Gastrocnemius medialis (tissue), 4 donors: Measurements from ENCODE around the gene BSN. TPM values are rescaled to one million over a fixed set of nuclear protein-coding genes. Genes with fewer than 3 reads are reported as not detected.

Experiments
- ATAC-seq, 2 donors: fragments of 150-250 bp; one replicate each; pipeline ENCODE4 v1.9.1; 2016
- DNase-seq, 2 donors: peaks; one replicate each; pipeline ENCODE4 v3.0.0-alpha.2; 2019
- H3K27ac ChIP-seq, 4 donors: fragments of 200-600 bp; sonication (generic); 1 replicate in 1 of 4; 2 replicates in 3 of 4; pipeline ENCODE4 v1.5.1; 2016 to 2018; ENCODE audit warnings: mild to moderate bottlenecking in 2 of 4, moderate library complexity in 1 of 4
- H3K27me3 ChIP-seq, 3 donors: fragments of 200-600 bp; sonication (generic) in 2 of 3; 1 replicate in 1 of 3; 2 replicates in 2 of 3; pipeline versions ENCODE4 v1.5.1 to v1.6.0; 2016 to 2019; ENCODE audit warnings: mild to moderate bottlenecking in 1 of 3, moderate library complexity in 1 of 3
- H3K36me3 ChIP-seq, 2 donors: fragments of 200-600 bp; sonication (generic) in 1 of 2; one replicate each; pipeline ENCODE4 v1.5.1; 2017 to 2018
- H3K4me1 ChIP-seq, 2 donors: fragments of 200-600 bp; sonication (generic) in 1 of 2; one replicate each; pipeline ENCODE4 v1.5.1; 2016 to 2017; ENCODE audit warnings: mild to moderate bottlenecking in 2 of 2
- H3K4me3 ChIP-seq, 4 donors: fragments of 200-600 bp; sonication (generic) in 3 of 4; 1 replicate in 1 of 4; 2 replicates in 3 of 4; pipeline ENCODE4 v1.5.1; 2016 to 2019; ENCODE audit warnings: mild to moderate bottlenecking in 2 of 4
- H3K9me3 ChIP-seq, 3 donors: fragments of 200-600 bp; sonication (generic) in 2 of 3; 1 replicate in 1 of 3; 2 replicates in 2 of 3; pipeline ENCODE4 v1.5.1; 2016 to 2019
- CTCF ChIP-seq, 5 experiments: fragments of 450-650 bp in 3 of 5; fragments of 200-600 bp in 2 of 5; sonication (generic) in 2 of 5; IDR thresholded peaks in 4 of 5; conservative IDR thresholded peaks in 1 of 5; 1 replicate in 4 of 5; 2 replicates in 1 of 5; pipeline ENCODE4 v1.5.1; 2016 to 2019; ENCODE audit warnings: antibody characterized with exemption in 5 of 5, mild to moderate bottlenecking in 3 of 5, moderate library complexity in 3 of 5
- POLR2A ChIP-seq, 2 donors: fragments of 450-650 bp; IDR thresholded peaks; one replicate each; pipeline ENCODE4 v1.6.1; 2017; ENCODE audit warnings: antibody characterized with exemption in 2 of 2, mild to moderate bottlenecking in 2 of 2, moderate library complexity in 2 of 2
- in situ Hi-C, 4 donors: fragments of 200-750 bp; cut with MboI; loops; one replicate each; pipeline versions ENCODE4 v1.15.0 to v1.8.0; 2017; ENCODE audit warnings: low sequenced_read_pairs in 4 of 4
- intact Hi-C: fragments of 100-400 bp; cut with DNase I; formaldehyde crosslinking; loops from one replicate; pipeline ENCODE4 v1.15.1; 2023; ENCODE audit warnings: low total_unique reads
- total RNA-seq, 4 donors: library from RNA; depleted of rRNA; stranded (reverse); fragments of >200 nt; gene quantifications; one replicate each; pipeline versions ENCODE4 v1.1.0 to v1.2.3, GENCODE V29; 2016

The BSN gene
- total RNA-seq, 4 donors from 2014 or later = 0.10 to 0.24 (median 0.21) TPM

GRCh38 chr3:49518441-49518840 is 35.8 kb upstream of the BSN start:
- ATAC-seq = peak; percentile 47 to 83
- in situ Hi-C loops = no loop called here
- Histone ChIP-seq H3K4me3 (no peak overlapping the region), H3K36me3 (peaks cover 0 to 10% of the 10 kb centered on the region in 2 donors), H3K9me3 (no peaks in the 10 kb centered on the region), H3K27ac (peak overlapping the region; percentile 67 to 84 (median 79)), H3K27me3 (no peaks in the 10 kb centered on the region), H3K4me1 (peaks cover 56 to 57% of the 10 kb centered on the region in 2 donors)
- TF ChIP-seq CTCF (IDR thresholded peaks at IDR 0.05 in 4 of 5, conservative IDR thresholded peaks at IDR 0.05 in 1 of 5) = no peak
- TF ChIP-seq POLR2A (IDR thresholded peaks at IDR 0.05) = no peak
- peak in 1 of 2 donors; percentile 52 for DNase-seq
- intact Hi-C loops = loop anchor here (5.0 kb wide), 1 partner anchor 61 kb away; no protein-coding TSS in a partner anchor

- H3K36me3 ChIP-seq = peaks cover 0 to 9% of the 10 kb centered on the region in 2 donors
- H3K27ac ChIP-seq = peak overlapping the region; percentile 67 to 84 (median 79)
- H3K4me1 ChIP-seq = peaks cover 60 to 64% of the 10 kb centered on the region in 2 donors
- H3K9me3 ChIP-seq = no peaks in the 10 kb centered on the region
- ATAC-seq (no peak), DNase-seq (no peak)
- no peaks in the 10 kb centered on the region for H3K27me3 ChIP-seq
- no peak overlapping the region for H3K4me3 ChIP-seq
- no peak for TF ChIP-seq CTCF (IDR thresholded peaks at IDR 0.05 in 4 of 5, conservative IDR thresholded peaks at IDR 0.05 in 1 of 5)
- no peak for TF ChIP-seq POLR2A (IDR thresholded peaks at IDR 0.05)
- intact Hi-C loops = loop anchor here (5.0 kb wide), 1 partner anchor 62 kb away; no protein-coding TSS in a partner anchor
- in situ Hi-C loops = no loop called here
Observed at GRCh38 chr3:49519296-49519695, 35.0 kb upstream of the BSN start.

GRCh38 chr3:49519916-49520385 is 34.3 kb upstream of the BSN start:
- no peaks in the 10 kb centered on the region for H3K27me3 ChIP-seq
- H3K27ac ChIP-seq = peak overlapping the region; percentile 67 to 84 (median 79)
- ATAC-seq = peak in 1 of 2 donors; percentile 7
- peaks cover 0 to 15% of the 10 kb centered on the region in 2 donors for H3K36me3 ChIP-seq
- no peaks in the 10 kb centered on the region for H3K9me3 ChIP-seq
- in situ Hi-C loops = no loop called here
- peaks cover 63 to 66% of the 10 kb centered on the region in 2 donors for H3K4me1 ChIP-seq
- intact Hi-C loops = loop anchor here (5.0 kb wide), 1 partner anchor 63 kb away; no protein-coding TSS in a partner anchor
- TF ChIP-seq CTCF (IDR thresholded peaks at IDR 0.05 in 4 of 5, conservative IDR thresholded peaks at IDR 0.05 in 1 of 5) (no peak), POLR2A (IDR thresholded peaks at IDR 0.05) (no peak)
- H3K4me3 ChIP-seq = no peak overlapping the region
- DNase-seq = no peak

GRCh38 chr3:49523756-49524747 is 30.2 kb upstream of the BSN start:
- ATAC-seq (no peak), DNase-seq (no peak)
- H3K27me3 ChIP-seq = no peaks in the 10 kb centered on the region
- H3K4me1 ChIP-seq = peaks cover 30 to 33% of the 10 kb centered on the region in 2 donors
- in situ Hi-C loops (no loop called here), intact Hi-C loops (no loop called here)
- H3K27ac ChIP-seq = peak overlapping the region; percentile 6 to 66 (median 56)
- H3K4me3 ChIP-seq = no peak overlapping the region
- TF ChIP-seq CTCF (IDR thresholded peaks at IDR 0.05 in 4 of 5, conservative IDR thresholded peaks at IDR 0.05 in 1 of 5) (no peak), POLR2A (IDR thresholded peaks at IDR 0.05) (no peak)
- H3K9me3 ChIP-seq = no peaks in the 10 kb centered on the region
- H3K36me3 ChIP-seq = peaks cover 0 to 12% of the 10 kb centered on the region in 2 donors
